Brain microvascular endothelial cell (primary cell): ENCODE results near the gene ATE1.
"Not testable (repeated sequence)": the region's sequence is repeated elsewhere in the genome, so short reads cannot be mapped to it uniquely, and the experiment has no call there.

Experiments
- DNase-seq: peaks from one replicate; pipeline ENCODE4 v3.0.0-alpha.2; 2020
- H3K27ac ChIP-seq: fragments of 250-450 bp; sonication (Bioruptor Pico); 2 replicates; pipeline ENCODE4 v1.5.1; 2020; ENCODE audit warnings: mild to moderate bottlenecking, moderate library complexity
- H3K27me3 ChIP-seq: fragments of 250-450 bp; sonication (Bioruptor Pico); replicated peaks from 2 replicates; pipeline ENCODE4 v1.5.1; 2020; ENCODE audit warnings: mild to moderate bottlenecking
- H3K36me3 ChIP-seq: fragments of 250-450 bp; sonication (Bioruptor Pico); replicated peaks from 2 replicates; pipeline ENCODE4 v1.5.1; 2020; ENCODE audit warnings: mild to moderate bottlenecking
- H3K4me3 ChIP-seq: 2 replicates; pipeline ENCODE4 v1.5.1; 2011; ENCODE audit warnings: low read depth, mild to moderate bottlenecking, control low read depth, low read length, moderate library complexity
- in situ Hi-C: cut with HindIII; loops from 2 replicates; pipeline ENCODE4 v1.10.0; 2017; ENCODE audit warnings: low sequenced_read_pairs, low pct_ligation_motif_present
- TF ChIP-seq, protein P1 (sequence below): IDR thresholded peaks from 2 replicates; pipeline ENCODE4 v1.5.1; 2011; ENCODE audit warnings: low read depth, mild to moderate bottlenecking, moderate library complexity, low read length, control low read depth, inconsistent platforms; ENCODE audit errors: missing control alignments

The ATE1 gene

DNA sequence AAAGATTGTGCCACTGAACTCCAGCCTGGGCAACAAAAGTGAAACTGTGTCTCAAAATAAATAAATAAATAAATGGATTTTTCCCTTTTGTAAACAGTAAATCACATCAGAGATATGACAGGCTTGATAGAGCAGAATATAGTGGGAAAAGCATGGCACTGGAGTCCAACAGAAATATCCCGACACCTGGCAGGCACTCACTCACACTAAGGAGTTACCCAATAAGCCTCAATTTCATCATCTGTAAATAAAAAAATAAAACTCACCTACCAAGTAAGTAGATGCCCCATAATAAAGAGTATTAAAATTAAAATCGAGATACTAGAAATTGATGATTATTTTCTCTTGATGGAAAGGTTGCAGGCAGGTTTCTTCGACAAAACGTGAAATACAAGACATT, 1.7 kb downstream of the ATE1 start:
- in situ Hi-C loops: no loop called here
- TF ChIP-seq, protein P1, sequence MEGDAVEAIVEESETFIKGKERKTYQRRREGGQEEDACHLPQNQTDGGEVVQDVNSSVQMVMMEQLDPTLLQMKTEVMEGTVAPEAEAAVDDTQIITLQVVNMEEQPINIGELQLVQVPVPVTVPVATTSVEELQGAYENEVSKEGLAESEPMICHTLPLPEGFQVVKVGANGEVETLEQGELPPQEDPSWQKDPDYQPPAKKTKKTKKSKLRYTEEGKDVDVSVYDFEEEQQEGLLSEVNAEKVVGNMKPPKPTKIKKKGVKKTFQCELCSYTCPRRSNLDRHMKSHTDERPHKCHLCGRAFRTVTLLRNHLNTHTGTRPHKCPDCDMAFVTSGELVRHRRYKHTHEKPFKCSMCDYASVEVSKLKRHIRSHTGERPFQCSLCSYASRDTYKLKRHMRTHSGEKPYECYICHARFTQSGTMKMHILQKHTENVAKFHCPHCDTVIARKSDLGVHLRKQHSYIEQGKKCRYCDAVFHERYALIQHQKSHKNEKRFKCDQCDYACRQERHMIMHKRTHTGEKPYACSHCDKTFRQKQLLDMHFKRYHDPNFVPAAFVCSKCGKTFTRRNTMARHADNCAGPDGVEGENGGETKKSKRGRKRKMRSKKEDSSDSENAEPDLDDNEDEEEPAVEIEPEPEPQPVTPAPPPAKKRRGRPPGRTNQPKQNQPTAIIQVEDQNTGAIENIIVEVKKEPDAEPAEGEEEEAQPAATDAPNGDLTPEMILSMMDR: no peak
- no peaks in the 10 kb centered on the region for H3K36me3 ChIP-seq
- H3K4me3 ChIP-seq: no peak overlapping the region
- no peak overlapping the region for H3K27ac ChIP-seq
- DNase-seq: no peak
- no peaks in the 10 kb centered on the region for H3K27me3 ChIP-seq

DNA sequence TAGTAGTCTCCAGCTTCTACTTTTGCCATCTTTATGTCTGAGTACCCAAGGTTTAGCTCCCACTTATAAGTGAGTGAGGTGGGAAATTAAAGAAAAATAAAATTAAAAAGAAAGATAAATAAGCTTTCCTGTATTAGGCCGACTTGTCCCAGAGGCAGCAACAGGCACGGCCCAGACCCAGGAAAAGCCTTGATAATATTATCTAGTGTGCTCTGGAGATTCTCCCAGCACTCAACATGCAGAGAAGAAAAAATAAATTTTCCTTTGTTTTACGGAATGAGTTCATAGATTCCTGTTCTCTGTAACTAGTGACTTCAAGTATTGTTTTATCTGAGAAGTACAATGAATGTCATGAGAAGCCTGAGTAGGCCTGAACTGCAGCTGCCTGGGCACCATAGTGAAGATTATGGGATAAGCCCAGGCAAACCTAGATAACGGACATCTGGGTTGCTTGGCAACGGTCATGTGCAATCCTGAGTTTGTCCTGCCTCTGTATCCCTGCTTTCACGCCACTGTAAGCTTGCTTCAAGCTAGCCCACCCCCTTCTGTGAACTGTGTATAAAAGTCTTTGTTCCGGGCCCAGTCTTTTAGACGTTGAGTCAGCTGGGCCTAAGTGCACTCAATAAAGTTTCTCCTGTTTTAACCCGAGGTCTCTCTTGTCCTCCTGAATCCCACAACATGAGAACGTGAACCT, 6.4 kb downstream of the ATE1 start:
- in situ Hi-C loops: no loop called here
- Histone ChIP-seq H3K36me3 (peaks cover 6% of the 10 kb centered on the region), H3K27ac (no peak overlapping the region)

GRCh38 chr10:121919666-121920065, 8.2 kb downstream of the ATE1 start:
- DNase-seq: no peak
- TF ChIP-seq, protein P1: no peak
- in situ Hi-C loops: no loop called here
- Histone ChIP-seq H3K36me3 (peaks cover 6% of the 10 kb centered on the region), H3K27ac (no peak overlapping the region), H3K27me3 (no peaks in the 10 kb centered on the region), H3K4me3 (no peak overlapping the region)

More for the DNA sequence above, 6.4 kb downstream of the ATE1 start:
- no peak for DNase-seq
- Histone ChIP-seq H3K4me3 (no peak overlapping the region), H3K27me3 (no peaks in the 10 kb centered on the region)
- TF ChIP-seq, protein P1: no peak

DNA sequence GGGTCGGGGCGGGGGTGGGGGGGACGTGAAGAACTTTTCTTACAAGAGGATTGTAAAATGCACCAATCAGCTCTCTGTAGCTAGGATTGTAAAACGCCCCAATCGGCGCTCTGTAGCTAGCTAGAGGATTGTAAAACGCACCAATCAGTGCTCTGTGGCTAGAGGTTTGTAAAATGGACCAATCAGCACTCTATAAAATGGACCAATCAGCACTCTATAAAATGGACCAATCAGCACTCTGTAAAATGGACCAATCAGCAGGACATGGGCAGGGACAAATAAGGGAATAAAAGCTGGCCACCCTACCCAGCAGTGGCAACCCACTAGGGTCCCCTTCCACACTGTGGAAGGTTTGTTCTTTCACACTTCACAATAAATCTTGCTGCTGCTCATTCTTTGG, 9.0 kb downstream of the ATE1 start:
- H3K36me3 ChIP-seq, in situ Hi-C loops, DNase-seq, H3K27ac ChIP-seq, H3K4me3 ChIP-seq, H3K27me3 ChIP-seq: not testable (repeated sequence)

DNA sequence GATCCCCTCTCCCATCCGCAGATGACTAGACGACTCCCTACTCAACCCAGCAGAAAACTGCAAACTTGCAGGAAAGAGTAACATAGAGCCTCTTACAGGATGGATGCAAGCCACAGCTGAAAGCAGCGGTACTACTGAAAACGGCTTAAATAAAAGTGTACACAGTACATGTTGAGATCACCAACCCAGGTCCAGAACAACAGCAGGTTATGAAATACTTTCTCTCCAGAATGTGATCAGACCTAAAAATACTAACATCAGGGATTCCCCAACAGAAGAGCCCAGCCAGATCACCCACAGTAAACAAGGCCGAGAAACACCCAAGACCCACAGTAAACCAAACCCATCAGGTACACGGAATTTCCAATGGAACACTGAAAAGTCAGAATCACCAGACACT, 13.2 kb downstream of the ATE1 start:
- in situ Hi-C loops: no loop called here

GRCh38 chr10:121911421-121911697, 16.5 kb downstream of the ATE1 start:
- DNase-seq: no peak
- H3K36me3 ChIP-seq: peaks cover 9% of the 10 kb centered on the region
- no peaks in the 10 kb centered on the region for H3K27me3 ChIP-seq
- H3K4me3 ChIP-seq: no peak overlapping the region
- TF ChIP-seq, protein P1: no peak
- in situ Hi-C loops: no loop called here
- H3K27ac ChIP-seq: no peak overlapping the region

More for the DNA sequence above, 13.2 kb downstream of the ATE1 start:
- no peak overlapping the region for H3K4me3 ChIP-seq
- TF ChIP-seq, protein P1: no peak
- no peak for DNase-seq
- no peak overlapping the region for H3K27ac ChIP-seq
- H3K27me3 ChIP-seq: no peaks in the 10 kb centered on the region
- H3K36me3 ChIP-seq: peaks cover 15% of the 10 kb centered on the region
